ENCODE results near the gene PRPF40A.

PRPF40A gene

DNA sequence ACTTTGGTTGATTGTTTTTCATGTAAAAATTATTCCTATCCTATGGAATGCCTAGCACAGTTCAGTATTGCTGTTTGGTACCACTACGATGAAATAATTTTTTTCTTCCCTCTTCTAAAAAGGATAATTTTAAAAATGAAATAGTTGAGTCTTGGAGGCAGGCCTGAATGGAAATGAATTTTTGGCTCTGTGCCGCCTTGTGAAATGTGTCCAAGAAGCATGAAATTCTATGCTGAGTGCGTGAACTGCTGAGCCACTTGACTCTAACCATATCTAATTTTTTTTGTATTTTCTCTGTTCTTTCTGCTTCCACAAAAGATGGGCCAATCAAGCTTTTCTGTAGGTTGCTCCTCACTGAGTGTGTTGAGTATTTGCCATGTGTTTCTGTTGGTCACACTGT, 95.0 kb downstream of the PRPF40A start:
- Histone ChIP-seq H3K27ac (ENCODE audit: low read length) (no peak overlapping the region), H3K9me3 (ENCODE audit: insufficient read depth, low read length, severe bottlenecking) (no peaks in the 10 kb centered on the region), H3K4me3 (ENCODE audit: low read depth in 1 of 2, low read length in 2 of 2) (no peak overlapping the region), H3K4me1 (ENCODE audit: insufficient read depth, low read length) (no peaks in the 10 kb centered on the region), H3K27me3 (ENCODE audit: insufficient read depth, low read length, poor library complexity) (no peaks in the 10 kb centered on the region), H3K9ac (ENCODE audit: low read depth, low read length) (no peak overlapping the region), H3K4me2 (ENCODE audit: insufficient read depth, low read length) (no peak overlapping the region), H4K20me1 (ENCODE audit: insufficient read depth, low read length) (no peaks in the 10 kb centered on the region), H2AFZ (ENCODE audit: low read depth, low read length) (no peak overlapping the region), H3K79me2 (ENCODE audit: insufficient read depth, low read length) (no peaks in the 10 kb centered on the region), H3K36me3 (ENCODE audit: insufficient read depth, low read length) (no peaks in the 10 kb centered on the region)
- TF ChIP-seq, protein P1, sequence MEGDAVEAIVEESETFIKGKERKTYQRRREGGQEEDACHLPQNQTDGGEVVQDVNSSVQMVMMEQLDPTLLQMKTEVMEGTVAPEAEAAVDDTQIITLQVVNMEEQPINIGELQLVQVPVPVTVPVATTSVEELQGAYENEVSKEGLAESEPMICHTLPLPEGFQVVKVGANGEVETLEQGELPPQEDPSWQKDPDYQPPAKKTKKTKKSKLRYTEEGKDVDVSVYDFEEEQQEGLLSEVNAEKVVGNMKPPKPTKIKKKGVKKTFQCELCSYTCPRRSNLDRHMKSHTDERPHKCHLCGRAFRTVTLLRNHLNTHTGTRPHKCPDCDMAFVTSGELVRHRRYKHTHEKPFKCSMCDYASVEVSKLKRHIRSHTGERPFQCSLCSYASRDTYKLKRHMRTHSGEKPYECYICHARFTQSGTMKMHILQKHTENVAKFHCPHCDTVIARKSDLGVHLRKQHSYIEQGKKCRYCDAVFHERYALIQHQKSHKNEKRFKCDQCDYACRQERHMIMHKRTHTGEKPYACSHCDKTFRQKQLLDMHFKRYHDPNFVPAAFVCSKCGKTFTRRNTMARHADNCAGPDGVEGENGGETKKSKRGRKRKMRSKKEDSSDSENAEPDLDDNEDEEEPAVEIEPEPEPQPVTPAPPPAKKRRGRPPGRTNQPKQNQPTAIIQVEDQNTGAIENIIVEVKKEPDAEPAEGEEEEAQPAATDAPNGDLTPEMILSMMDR (IDR thresholded peaks at IDR 0.05; ENCODE audit: borderline replicate concordance, extremely low read depth, low read length, poor library complexity, severe bottlenecking), result no peak
- TF ChIP-seq EZH2 (IDR thresholded peaks at IDR 0.05; ENCODE audit: borderline replicate concordance, low read depth, low read length, severe bottlenecking), result no peak
- no peak for ATAC-seq (ENCODE audit: insufficient read depth, low read depth)
- no peak for DNase-seq

DNA sequence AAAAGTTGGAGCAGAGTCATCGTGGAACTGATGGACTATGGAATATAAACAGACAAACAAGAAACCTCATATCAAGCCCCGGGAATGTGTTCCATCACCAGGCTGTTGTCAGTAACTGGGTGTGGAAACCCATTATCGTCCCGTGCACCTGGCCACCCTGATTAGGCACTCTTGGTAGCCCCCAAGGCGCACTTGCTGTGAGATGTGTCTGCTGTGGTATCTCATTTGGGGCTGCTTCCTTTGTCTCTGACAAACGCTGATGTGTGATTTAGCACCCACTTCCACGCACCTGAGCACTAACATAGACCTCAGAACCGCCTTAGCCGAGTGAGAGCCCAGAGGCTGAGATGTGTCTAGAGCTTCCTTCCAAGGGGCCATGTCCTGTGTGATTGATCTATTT, 96.3 kb downstream of the PRPF40A start:
- no peaks in the 10 kb centered on the region for H3K36me3 ChIP-seq (ENCODE audit: insufficient read depth, low read length)
- no peaks in the 10 kb centered on the region for H4K20me1 ChIP-seq (ENCODE audit: insufficient read depth, low read length)
- H3K79me2 ChIP-seq (ENCODE audit: insufficient read depth, low read length), result no peaks in the 10 kb centered on the region
- no peaks in the 10 kb centered on the region for H3K9me3 ChIP-seq (ENCODE audit: insufficient read depth, low read length, severe bottlenecking)
- ATAC-seq (ENCODE audit: insufficient read depth, low read depth), result no peak
- H3K4me2 ChIP-seq (ENCODE audit: insufficient read depth, low read length), result no peak overlapping the region
- no peak overlapping the region for H3K9ac ChIP-seq (ENCODE audit: low read depth, low read length)
- TF ChIP-seq, protein P1 (IDR thresholded peaks at IDR 0.05; ENCODE audit: borderline replicate concordance, extremely low read depth, low read length, poor library complexity, severe bottlenecking), result no peak
- TF ChIP-seq EZH2 (IDR thresholded peaks at IDR 0.05; ENCODE audit: borderline replicate concordance, low read depth, low read length, severe bottlenecking), result no peak
- no peaks in the 10 kb centered on the region for H3K4me1 ChIP-seq (ENCODE audit: insufficient read depth, low read length)
- H3K4me3 ChIP-seq (ENCODE audit: low read depth in 1 of 2, low read length in 2 of 2), result no peak overlapping the region
- H3K27me3 ChIP-seq (ENCODE audit: insufficient read depth, low read length, poor library complexity), result no peaks in the 10 kb centered on the region
- H2AFZ ChIP-seq (ENCODE audit: low read depth, low read length), result no peak overlapping the region
- H3K27ac ChIP-seq (ENCODE audit: low read length), result no peak overlapping the region
- no peak for DNase-seq

DNA sequence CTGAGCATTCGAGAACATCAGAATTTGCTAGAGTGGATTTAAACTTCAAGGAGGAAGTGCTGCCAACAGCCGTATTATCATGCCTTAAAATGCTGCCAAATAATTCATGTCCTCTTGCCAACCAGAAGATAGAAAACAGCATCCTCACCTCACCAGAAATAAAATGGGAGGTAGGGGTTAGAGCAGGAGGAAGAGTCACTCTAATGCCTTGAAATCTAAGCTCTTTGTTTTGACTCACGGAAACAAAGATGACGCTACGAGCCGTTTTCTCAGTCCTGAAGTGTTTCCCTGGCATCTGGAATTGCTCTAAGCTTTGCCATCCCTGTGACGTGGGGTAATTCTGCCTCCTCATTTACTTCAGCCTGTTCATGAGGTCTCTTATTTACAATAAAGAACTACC, 97.1 kb downstream of the PRPF40A start:
- Histone ChIP-seq H3K27ac (ENCODE audit: low read length) (no peak overlapping the region), H3K79me2 (ENCODE audit: insufficient read depth, low read length) (no peaks in the 10 kb centered on the region), H3K27me3 (ENCODE audit: insufficient read depth, low read length, poor library complexity) (no peaks in the 10 kb centered on the region), H4K20me1 (ENCODE audit: insufficient read depth, low read length) (no peaks in the 10 kb centered on the region), H3K4me3 (ENCODE audit: low read depth in 1 of 2, low read length in 2 of 2) (no peak overlapping the region), H3K9me3 (ENCODE audit: insufficient read depth, low read length, severe bottlenecking) (no peaks in the 10 kb centered on the region), H2AFZ (ENCODE audit: low read depth, low read length) (no peak overlapping the region), H3K9ac (ENCODE audit: low read depth, low read length) (no peak overlapping the region), H3K4me2 (ENCODE audit: insufficient read depth, low read length) (no peak overlapping the region), H3K4me1 (ENCODE audit: insufficient read depth, low read length) (no peaks in the 10 kb centered on the region), H3K36me3 (ENCODE audit: insufficient read depth, low read length) (no peaks in the 10 kb centered on the region)
- TF ChIP-seq, protein P1 (IDR thresholded peaks at IDR 0.05; ENCODE audit: borderline replicate concordance, extremely low read depth, low read length, poor library complexity, severe bottlenecking), result no peak
- TF ChIP-seq EZH2 (IDR thresholded peaks at IDR 0.05; ENCODE audit: borderline replicate concordance, low read depth, low read length, severe bottlenecking), result no peak
- no peak for DNase-seq
- ATAC-seq (ENCODE audit: insufficient read depth, low read depth), result no peak

DNA sequence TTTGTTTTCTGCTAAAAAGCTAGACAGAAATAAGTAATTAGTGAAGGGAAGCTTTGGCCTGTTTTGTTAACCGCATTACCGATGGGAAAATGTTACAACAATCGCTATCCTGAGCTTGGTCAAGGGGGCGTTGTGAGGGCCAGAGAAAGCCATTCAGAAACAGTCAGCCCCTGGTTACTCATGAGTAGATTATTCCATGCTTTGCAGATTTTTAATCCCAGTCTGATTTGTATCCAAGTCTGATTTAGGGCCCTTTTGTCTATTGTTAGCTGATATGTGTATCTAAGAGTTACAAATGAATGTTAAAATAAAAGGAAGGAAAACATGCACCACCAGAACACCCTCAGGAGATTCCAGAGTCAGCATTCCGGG, 99.1 kb downstream of the PRPF40A start:
- Histone ChIP-seq H3K9me3 (ENCODE audit: insufficient read depth, low read length, severe bottlenecking) (no peaks in the 10 kb centered on the region), H3K27ac (ENCODE audit: low read length) (no peak overlapping the region), H2AFZ (ENCODE audit: low read depth, low read length) (no peak overlapping the region), H3K4me2 (ENCODE audit: insufficient read depth, low read length) (no peak overlapping the region), H3K36me3 (ENCODE audit: insufficient read depth, low read length) (no peaks in the 10 kb centered on the region), H4K20me1 (ENCODE audit: insufficient read depth, low read length) (no peaks in the 10 kb centered on the region), H3K27me3 (ENCODE audit: insufficient read depth, low read length, poor library complexity) (no peaks in the 10 kb centered on the region), H3K4me3 (ENCODE audit: low read depth in 1 of 2, low read length in 2 of 2) (no peak overlapping the region), H3K9ac (ENCODE audit: low read depth, low read length) (no peak overlapping the region), H3K4me1 (ENCODE audit: insufficient read depth, low read length) (no peaks in the 10 kb centered on the region), H3K79me2 (ENCODE audit: insufficient read depth, low read length) (no peaks in the 10 kb centered on the region)
- no peak for ATAC-seq (ENCODE audit: insufficient read depth, low read depth)
- no peak for TF ChIP-seq EZH2 (IDR thresholded peaks at IDR 0.05; ENCODE audit: borderline replicate concordance, low read depth, low read length, severe bottlenecking)
- TF ChIP-seq, protein P1 (IDR thresholded peaks at IDR 0.05; ENCODE audit: borderline replicate concordance, extremely low read depth, low read length, poor library complexity, severe bottlenecking), result no peak
- no peak for DNase-seq
